22Rv1 (cell line): ENCODE measurements around the gene AADACL4.

ENCODE experiments used
- ZFX ChIP-seq: fragments of 450-650 bp; IDR thresholded peaks from 2 replicates; pipeline ENCODE4 v1.6.1; 2017; ENCODE audit warnings: antibody characterized with exemption, borderline replicate concordance
- TF ChIP-seq, protein P1 (sequence below): fragments of 450-650 bp; IDR thresholded peaks from 2 replicates; pipeline ENCODE4 v1.5.1; 2017; ENCODE audit warnings: mild to moderate bottlenecking

DNA sequence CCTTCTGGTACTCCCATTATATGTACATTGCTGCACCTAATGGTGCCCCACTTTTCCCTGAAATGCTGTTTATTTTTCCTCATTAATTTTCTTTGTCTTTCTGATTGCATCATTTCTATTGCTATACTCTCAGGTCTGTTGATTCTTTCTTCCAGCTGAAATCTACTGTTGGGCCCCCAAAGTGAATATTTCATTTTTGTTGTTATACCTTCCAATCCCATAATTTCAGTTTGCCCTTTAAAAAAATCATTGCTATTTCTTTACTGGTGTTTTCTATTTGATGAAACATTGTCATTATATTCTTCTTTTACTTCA, 3.0 kb upstream of the AADACL4 start:
- TF ChIP-seq, protein P1, sequence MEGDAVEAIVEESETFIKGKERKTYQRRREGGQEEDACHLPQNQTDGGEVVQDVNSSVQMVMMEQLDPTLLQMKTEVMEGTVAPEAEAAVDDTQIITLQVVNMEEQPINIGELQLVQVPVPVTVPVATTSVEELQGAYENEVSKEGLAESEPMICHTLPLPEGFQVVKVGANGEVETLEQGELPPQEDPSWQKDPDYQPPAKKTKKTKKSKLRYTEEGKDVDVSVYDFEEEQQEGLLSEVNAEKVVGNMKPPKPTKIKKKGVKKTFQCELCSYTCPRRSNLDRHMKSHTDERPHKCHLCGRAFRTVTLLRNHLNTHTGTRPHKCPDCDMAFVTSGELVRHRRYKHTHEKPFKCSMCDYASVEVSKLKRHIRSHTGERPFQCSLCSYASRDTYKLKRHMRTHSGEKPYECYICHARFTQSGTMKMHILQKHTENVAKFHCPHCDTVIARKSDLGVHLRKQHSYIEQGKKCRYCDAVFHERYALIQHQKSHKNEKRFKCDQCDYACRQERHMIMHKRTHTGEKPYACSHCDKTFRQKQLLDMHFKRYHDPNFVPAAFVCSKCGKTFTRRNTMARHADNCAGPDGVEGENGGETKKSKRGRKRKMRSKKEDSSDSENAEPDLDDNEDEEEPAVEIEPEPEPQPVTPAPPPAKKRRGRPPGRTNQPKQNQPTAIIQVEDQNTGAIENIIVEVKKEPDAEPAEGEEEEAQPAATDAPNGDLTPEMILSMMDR = no peak
- no peak for TF ChIP-seq ZFX
